GM21367 (cell line): ENCODE results near the gene RNF149.
"Not testable (repeated sequence)": the region's sequence is repeated elsewhere in the genome, so short reads cannot be mapped to it uniquely, and the experiment has no call there.

ENCODE experiments used
- ATAC-seq: cut with Tn5 transposase; IDR thresholded peaks from one replicate; pipeline ENCODE4 v1.9.1; 2021; ENCODE audit not compliant: unreplicated experiment

RNF149 gene

DNA sequence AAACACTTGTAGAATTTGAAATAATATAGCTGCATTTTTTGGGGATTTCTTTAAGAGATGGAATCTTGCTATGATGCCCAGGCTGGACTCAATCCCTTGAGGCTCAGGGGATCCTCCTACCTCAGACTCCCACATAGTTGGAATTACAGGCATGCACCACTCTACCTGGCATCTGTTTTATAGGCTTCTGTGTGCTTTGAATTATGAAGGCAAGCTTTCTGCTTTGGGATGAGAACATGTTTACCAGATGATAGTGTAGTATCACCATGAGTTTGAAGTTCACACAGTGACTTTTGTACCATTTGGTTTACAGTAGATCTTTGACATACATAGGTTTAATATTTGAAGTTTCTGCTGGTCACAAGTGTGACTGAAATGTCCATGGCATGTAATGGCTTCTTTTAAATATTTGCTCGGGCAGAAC, 45.1 kb downstream of the RNF149 start:
- no peak for ATAC-seq

DNA sequence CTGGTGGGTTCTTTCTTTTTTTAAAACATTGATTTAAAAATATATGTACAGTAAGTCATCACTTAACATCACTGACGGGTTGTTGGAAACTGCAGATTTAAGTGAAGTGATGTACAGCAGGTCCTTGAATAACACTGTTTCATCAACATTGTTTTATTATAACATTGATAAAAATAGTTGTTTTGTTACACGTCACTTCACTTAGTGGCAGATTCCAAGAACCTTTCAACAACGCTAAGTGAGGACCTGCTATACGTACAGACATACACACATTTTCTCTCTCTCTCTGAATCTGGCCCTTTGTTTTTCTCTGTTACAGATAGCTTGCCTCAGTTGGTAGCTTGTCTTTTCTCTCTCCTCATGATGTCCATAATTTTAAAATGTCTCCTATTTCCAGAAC, 46.4 kb downstream of the RNF149 start:
- ATAC-seq: no peak

DNA sequence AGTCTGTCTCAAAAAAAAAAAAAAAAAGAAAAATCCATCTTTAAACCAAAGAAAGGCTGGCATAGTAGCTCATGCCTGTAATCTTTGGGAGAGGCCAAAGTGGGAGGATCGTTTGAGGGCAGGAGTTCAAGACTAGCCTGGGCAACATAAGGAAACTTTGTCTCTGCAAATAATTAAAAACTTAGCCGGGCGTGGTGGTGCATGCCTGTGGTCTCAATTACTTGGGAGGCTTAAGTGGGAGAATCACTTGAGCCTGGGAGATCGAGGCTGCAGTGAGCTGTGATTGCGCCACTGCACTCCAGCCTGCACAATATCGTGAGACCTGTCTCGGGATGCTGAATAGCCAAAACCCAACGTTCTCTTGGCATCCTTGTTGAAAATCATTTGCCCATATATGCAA, 49.7 kb downstream of the RNF149 start:
- ATAC-seq: no peak

DNA sequence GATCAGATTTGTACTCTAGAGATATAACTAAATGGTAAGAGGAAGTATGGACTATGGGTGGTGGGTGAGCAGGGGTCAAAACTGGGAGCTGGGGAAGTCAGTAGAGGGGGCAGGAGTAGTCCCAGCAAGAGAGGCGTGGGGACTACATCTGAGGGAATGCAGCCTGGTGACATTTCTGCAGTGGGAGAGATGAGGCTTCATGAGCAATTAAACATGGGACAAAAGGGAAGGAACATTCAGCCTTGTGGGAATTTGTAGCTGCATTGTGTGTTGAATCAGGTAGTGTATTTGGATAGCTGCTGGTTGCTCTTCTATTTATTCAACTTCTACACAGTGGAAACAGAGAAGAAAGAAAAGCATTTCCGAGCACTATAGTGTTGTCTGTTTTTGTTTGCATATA, 52.2 kb downstream of the RNF149 start:
- ATAC-seq: no peak

DNA sequence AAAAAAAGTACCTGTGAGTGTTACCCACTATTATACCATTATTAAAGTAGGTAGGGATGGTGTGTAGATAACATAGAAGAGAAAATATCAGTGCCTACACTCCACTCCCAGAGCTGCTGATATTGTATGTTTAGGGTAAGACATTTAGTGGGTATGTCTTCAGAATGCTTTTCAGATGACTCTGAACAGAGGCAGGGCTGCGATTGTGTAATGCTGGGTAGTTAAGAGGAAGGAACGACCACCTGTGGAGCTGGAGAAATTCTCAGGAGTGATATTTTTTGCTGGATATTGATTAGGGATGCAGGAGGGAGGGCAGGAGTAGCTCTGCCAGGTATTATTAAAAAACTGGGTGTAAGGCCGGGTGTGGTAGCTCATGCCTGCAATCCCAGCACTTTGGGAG, 53.0 kb downstream of the RNF149 start:
- ATAC-seq: no peak

DNA sequence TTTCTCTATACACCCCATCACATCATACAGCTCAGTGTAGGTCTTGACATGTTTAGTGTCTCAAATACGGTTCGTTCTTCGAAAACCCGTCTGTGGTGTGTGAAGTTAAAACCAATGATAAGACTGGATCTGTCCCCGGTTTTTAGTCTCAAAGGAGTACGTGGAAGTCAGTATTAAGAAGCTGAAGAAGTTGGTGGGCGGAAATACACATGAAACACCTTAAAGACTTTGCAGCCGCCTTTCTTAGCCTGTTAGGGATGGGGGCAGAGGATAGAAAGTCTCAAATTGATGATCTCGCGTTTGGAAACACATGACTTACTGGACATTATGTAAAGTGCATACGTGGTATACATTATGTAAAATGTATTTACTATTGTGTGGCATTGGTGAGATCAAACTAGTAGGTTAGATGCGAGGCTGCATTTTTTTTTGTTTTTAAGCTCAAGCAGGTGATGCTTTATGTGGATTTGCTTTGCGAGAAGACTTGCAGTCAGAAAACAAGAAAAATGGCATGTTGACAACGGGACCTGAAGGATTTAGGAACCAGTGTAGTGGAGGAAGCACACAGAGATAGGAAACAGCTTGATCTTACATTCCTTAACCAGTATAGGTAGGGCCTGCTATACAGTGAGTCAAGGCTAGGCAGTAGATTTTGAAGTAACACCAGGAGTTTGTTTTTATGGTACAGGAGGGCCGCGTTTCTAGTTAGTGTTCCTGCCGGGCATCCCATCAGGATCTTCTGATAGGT, 54.6 kb downstream of the RNF149 start:
- no peak for ATAC-seq

DNA sequence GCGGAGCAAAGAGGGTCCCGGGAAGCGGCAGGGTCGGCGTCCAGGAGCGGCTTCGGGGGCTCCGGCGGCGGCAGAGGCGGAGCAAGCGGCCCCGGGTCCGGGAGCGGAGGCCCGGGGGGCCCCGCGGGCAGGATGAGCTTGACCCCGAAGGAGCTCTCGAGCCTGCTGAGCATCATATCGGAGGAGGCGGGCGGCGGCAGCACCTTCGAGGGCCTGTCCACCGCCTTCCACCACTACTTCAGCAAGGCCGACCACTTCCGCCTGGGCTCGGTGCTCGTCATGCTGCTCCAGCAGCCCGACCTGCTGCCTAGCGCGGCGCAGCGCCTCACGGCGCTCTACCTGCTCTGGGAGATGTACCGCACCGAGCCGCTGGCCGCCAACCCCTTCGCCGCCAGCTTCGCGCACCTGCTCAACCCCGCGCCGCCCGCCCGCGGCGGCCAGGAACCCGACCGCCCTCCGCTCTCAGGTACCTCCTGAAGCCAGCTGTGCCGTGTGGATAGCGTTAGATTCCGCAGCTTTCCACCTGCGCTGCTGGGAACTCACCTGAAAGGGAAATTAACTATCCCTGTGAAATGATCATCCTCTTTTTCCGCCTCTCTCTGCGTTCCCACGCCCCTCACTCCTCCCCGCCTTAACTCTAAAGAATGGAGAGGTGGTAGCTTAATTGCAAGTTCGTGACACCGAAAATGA, 55.3 kb downstream of the RNF149 start:
- ATAC-seq: peak; percentile 49

DNA sequence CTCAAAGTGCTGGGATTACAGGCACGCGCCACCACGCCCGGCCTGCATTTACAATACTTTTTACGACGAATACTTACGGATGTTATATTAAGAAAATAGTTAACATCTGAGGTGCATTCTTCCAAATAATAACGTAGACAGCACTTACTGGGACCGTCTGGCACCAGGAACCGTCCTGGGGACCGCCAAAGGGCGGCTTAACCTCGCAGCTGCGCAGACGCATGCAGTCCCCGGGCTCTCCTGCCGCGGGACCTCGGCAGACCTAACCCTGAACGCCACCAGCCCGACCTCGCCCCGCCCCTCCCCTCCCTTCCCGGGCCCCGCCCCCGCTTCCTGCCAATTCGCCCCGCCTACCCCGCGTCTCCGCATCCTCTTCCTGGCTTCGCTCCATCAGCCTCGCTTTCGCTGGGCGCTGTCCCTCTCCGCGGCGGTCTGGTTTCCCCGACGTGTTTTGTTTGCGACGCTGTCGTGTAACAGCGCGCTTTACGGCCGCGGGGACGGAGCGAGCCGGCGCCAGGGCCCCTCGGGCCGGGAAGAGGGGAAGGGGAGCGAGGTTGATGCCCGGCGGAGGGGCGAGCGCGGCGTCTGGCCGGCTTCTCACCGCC, 56.0 kb downstream of the RNF149 start, which contains the start of gene CNOT11:
TSS of gene CNOT11 (plus strand) at position 479 of the 605 bp plus-strand sequence. CDS start at position 558, 79 bp downstream.
- ATAC-seq: peak; percentile 83

DNA sequence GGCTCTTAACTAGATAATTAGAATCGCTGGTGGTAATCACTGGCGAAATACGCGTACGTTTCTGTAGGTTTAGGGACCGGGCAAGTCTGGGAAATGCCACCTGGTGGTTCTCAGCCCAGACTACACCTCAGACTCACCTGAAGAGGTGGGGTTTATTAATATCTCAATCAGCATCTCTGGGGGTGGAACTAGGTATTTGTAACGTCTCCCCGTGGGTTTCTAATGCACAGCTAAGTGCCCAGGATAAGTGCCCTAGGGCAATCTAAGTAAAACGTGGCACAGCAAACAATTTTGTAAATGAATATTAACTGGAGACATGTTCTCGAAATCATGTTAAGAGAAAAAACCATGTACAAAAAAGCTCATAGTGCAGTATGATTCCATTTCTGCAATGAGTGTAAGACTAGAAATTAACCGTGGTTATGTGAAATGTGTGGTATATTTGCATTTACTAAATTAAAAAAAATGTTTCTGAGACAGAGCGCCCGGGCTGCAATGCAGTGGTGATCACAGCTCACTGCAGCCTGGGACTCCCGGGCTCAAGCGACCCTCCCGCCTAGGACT, 56.6 kb downstream of the RNF149 start:
- peak; percentile 34 for ATAC-seq

DNA sequence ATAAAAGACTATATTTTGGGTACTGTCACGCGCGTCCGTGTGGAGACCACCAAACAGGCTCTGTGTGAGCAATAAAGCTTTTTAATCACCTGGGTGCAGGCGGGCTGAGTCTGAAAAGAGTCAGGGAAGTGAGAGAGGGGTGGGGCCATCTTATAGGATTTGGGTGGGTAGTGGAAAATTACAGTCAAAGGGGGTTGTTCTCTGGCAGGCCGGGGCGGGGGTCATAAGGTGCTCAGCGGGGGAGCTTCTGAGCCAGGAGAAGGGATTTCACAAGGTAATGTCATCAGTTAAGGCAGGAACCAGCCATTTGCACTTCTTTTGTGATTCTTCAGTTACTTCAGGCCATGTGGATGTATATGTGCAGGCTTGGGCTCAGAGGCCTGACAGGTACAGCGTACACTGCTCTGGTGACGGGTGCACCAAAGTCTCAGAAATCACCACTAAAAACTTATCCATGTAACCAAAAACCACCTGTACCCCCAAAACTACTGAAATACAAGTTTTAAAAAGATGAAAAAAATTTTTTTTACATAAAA, 57.2 kb downstream of the RNF149 start:
- ATAC-seq: not testable (repeated sequence)

DNA sequence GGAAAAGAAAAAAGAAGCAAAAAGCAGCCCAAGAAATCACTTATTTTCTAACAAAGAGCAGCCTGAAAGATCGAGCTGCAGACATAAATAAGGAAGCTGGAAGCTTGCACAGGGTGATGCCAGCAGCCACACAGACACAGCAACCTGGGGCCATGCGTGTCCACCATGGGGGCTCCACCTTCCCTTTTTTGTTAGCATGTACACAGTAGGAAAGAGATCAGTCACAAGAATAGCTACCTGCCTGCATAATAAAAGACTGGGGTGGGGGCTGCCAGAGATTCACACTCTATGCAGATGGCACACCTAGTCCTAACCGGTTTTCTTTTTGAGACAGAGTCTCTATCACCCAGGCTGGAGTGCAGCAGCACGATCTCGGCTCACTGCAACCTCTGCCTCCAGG, 58.7 kb downstream of the RNF149 start:
- ATAC-seq: no peak

DNA sequence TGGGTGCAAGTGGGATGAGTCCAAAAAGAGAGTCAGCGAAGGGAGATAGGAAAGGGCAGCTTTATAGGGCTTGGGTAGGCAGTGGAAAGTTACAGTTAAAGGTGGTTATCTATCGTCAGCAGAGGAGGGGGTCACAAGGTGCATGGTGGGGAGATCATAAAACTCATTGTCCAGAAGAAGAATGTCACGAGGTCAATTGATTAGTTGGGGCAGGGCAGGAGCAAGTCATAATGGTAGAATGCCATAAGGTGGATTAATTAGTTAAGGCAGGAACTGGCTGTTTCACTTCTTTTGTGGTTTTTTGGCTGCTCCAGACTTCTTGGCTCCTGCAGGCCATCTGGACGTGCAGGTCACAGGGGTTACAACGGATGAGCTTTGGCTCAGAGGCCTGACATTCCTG, 59.7 kb downstream of the RNF149 start:
- ATAC-seq: not testable (repeated sequence)

DNA sequence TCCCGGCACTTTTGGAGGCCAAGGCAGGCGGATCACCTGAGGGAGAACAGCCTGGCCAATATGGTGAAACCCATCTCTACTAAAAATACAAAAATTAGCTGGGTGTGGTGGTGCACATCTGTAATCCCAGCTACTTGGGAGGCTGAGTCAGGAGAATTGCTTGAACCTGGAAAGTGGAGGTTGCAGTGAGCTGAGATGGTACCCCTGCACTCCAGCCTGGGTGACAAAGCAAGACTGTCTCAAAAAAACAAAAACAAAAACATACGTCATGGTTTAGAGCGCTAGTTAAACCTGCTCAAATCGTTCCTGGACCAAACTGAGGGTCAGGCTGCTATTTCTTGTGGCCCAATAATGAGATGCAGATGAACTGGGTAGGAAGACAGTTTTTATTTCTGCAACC, 63.0 kb downstream of the RNF149 start:
- ATAC-seq: not testable (repeated sequence)

DNA sequence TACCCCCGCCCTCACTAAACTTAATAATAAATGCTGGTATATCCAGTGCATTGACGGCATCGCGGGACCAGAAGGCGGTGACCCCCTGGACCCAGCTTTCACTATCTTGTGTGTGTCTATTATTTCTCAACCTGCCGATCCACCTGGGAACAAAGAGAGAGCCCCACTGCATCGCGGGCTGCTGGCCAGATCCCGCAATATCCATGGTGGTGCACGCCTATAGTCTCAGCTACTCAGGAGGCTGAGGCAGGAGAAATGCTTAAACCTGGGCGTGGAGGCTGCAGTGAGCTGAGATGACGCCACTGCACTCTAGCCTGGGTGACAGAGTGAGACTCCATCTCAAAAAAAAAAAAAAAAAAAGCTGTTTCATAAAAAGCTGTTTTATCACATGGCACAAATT, 63.6 kb downstream of the RNF149 start:
- ATAC-seq: not testable (repeated sequence)

DNA sequence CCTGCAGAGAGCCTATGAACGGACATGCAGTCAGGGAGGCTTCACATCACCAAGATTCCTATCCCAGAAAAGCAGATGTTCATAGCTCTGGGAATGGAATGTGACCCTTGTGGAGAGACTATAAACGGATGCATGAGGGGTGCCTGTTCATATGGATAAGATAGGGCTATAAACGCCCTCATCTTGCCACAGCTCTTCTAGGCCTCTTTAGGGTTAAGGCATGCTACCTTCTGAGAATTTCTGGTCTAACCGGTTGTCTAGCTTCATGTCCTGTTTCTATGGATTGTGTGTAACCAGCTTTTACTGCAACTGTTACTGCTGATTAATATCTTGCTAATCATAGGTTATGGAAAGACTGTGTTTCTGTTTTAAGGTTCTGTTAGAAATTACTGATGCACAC, 64.1 kb downstream of the RNF149 start:
- not testable (repeated sequence) for ATAC-seq

DNA sequence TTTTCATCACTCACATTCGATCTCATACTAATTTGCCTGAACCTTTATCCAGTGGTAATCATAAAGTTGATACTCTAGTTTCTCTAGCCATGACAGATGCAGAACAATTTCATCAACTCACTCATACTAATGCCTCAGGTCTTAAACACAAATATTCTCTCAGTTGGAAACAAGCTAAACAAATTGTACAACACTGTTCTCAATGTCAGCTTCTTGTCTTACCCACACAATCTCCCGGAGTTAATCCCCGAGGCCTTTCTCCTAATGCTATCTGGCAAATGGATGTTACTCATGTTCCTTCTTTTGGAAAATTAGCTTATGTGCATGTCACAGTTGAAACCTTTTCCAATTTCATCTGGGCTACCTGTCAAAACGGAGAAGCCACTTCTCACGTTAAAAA, 67.3 kb downstream of the RNF149 start:
- ATAC-seq: no peak

DNA sequence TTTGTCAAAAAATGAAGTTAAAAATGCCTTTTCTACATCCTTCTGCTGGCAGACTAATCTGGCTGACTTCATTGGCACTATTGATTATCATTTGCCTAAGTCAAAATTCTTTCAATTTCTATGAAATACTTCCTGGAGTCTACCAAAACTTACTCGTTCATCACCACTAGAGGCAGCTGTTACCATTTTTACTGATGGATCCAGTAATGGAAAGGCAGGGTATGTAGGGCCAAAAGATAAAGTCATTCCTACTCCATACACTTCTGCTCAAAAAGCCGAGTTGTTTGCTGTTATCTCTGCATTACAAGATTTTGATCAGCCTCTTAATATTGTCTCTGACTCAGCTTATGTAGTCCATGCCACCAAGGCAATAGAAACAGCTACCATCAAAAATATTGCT, 67.8 kb downstream of the RNF149 start:
- not testable (repeated sequence) for ATAC-seq

DNA sequence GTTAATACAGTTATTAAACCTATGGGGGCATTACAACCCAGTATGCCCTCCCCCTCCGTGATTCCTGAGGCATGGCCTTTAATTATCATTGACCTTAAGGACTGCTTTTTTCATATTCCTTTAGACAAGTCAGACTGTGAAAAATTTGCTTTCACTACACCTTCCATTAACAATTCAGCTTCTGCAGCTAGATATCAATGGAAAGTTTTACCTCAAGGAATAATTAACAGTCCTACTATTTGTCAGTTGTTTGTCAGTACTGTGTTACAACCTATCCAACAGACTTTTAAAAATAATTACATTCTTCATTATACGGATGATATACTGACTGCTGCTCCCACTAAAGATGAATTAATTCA, 68.8 kb downstream of the RNF149 start:
- not testable (repeated sequence) for ATAC-seq

DNA sequence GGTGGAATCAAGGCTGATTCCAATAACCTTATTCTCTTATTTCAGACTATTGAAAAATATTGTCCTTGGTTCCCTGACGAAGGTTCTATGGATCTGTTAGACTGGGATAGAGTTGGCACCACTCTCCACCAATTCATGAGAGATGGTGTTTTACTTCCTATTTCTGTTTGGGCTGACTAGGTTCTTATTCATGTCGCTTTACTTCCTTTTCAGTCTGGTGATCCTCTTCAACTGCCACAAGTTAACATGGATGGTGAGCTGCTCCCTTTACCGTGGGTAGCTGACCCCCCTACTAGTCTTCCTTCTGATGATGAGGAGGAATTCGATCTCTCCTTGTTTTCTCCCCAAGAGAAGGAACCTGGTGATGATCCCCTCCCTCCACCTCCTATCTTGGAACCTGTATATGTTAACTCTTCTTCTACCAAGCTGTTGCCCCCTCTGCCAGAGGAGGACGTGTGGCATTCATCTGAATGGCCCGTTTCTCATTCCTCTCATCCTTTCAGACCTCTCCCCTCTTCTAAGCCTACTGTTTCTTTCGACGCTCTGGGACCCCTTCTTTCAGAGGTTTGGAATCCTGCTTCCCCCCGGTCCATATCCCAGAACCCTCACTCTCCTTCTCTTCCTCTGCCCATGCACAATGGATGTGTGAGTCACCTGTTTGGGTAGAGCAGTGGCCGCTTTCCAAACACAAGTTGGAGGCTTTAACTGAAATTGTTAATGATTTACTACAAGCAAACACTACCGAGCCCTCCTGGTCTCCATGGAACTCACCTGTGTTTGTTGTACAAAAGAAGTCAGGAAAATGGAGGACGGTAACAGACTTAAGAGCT, 69.4 kb downstream of the RNF149 start:
- ATAC-seq: no peak

DNA sequence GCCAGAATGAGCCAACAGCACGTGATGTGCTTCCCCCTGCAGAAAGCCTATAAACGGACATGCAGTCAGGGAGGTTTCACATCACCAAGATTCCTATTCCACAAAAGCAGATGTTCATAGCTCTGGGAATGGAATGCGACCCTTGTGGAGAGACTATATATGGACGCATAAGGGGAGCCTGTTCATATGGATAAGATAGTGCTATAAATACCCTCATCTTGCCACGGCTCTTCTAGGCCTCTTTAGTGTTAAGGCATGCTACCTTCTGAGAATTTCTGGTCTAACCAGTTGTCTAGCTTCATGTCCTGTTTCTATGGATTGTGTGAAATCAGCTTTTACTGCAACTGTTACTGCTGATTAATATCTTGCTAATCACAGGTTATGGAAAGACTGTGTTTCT, 70.6 kb downstream of the RNF149 start:
- ATAC-seq: not testable (repeated sequence)

DNA sequence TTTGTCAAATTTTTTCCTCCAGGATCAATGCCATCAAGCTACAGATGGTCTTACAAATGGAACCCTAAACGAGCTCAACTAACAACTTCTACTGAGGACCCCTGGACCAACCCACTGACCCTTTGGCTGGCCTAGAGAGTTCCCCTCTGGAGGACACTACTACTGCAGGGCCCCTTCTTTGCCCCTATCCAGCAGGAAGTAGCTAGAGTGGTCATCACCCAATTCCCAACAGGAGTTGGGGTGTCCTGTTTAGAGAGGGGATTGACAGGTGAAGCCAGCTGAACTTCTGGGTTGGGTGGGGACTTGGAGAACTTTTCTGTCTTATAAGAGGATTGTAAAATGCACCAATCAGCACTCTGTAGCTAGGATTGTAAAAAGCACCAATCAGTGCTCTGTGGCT, 72.5 kb downstream of the RNF149 start:
- not testable (repeated sequence) for ATAC-seq
